IMR-90 (cell line): Measurements from ENCODE around the gene AHCTF1. TPM values are rescaled to one million over a fixed set of nuclear protein-coding genes. Genes with fewer than 3 reads are reported as not detected.

Experiments
- ATAC-seq: fragments of 200-7000 bp; cut with Tn5 transposase; 2 replicates; pipeline ENCODE4 v1.9.1; 2020; ENCODE audit warnings: low read depth, mild to moderate bottlenecking, moderate library complexity
- BruUV-seq: library from RNA; stranded (reverse); fragments of 400-500 nt; replicated peaks from 2 replicates; lab custom pipeline; 2021; lab: Mats Ljungman, UMichigan
- CTCF ChIA-PET: fragments of 300-600 bp; formaldehyde crosslinking; extraction: SDS; loops from one replicate; lab custom pipeline; 2021; ENCODE audit warnings: antibody characterized with exemption; lab: Yijun Ruan, JAX
- POLR2A ChIA-PET: fragments of 300-600 bp; sonication (Branson Sonifier 250); formaldehyde crosslinking; loops from one replicate; lab custom pipeline; 2022; ENCODE audit warnings: antibody characterized with exemption; ENCODE audit not compliant: unreplicated experiment; lab: Charles Lee
- DNase-seq: peaks from one replicate; pipeline ENCODE4 v3.0.0; 2013
- H2AFZ ChIP-seq: replicated peaks from 2 replicates; pipeline ENCODE3; 2013; ENCODE audit warnings: low read length, mild to moderate bottlenecking; ENCODE audit not compliant: poor library complexity
- H2AK5ac ChIP-seq: 2 replicates; pipeline ENCODE4 v1.6.1; 2013; ENCODE audit warnings: low read depth, low read length, inconsistent platforms
- H2AK9ac ChIP-seq: replicated peaks from 2 replicates; pipeline ENCODE3; 2013; ENCODE audit warnings: mild to moderate bottlenecking, low read depth, low read length, moderate library complexity; ENCODE audit not compliant: poor library complexity
- H2BK120ac ChIP-seq: 2 replicates; pipeline ENCODE4 v1.6.1; 2013; ENCODE audit warnings: low read depth, low read length, inconsistent platforms
- H2BK15ac ChIP-seq: 3 replicates; pipeline ENCODE4 v1.6.1; 2013; ENCODE audit warnings: low read depth, low read length, inconsistent platforms
- H2BK20ac ChIP-seq: 2 replicates; pipeline ENCODE4 v1.6.1; 2013; ENCODE audit warnings: low read depth, mild to moderate bottlenecking, inconsistent platforms, low read length, moderate library complexity
- H2BK5ac ChIP-seq: 2 replicates; pipeline ENCODE4 v1.6.1; 2013; ENCODE audit warnings: mild to moderate bottlenecking, low read depth, low read length, inconsistent platforms; ENCODE audit not compliant: poor library complexity, severe bottlenecking
- H3K14ac ChIP-seq: replicated peaks from 2 replicates; pipeline ENCODE4 v1.6.1; 2013; ENCODE audit warnings: low read depth, low read length, inconsistent platforms
- H3K18ac ChIP-seq: 2 replicates; pipeline ENCODE4 v1.6.1; 2013; ENCODE audit warnings: low read depth, low read length, control low read depth
- H3K23ac ChIP-seq: 2 replicates; pipeline ENCODE4 v1.6.1; 2013; ENCODE audit warnings: low read depth, low read length, inconsistent platforms
- H3K27ac ChIP-seq: 2 replicates; pipeline ENCODE4 v1.5.1; 2013; ENCODE audit warnings: mild to moderate bottlenecking, control low read depth, low read length; ENCODE audit not compliant: insufficient read depth
- H3K27me3 ChIP-seq: 2 replicates; pipeline ENCODE4 v1.6.1; 2013; ENCODE audit warnings: low read length; ENCODE audit not compliant: control insufficient read depth, insufficient read depth
- H3K36me3 ChIP-seq: 2 replicates; pipeline ENCODE4 v1.6.1; 2013; ENCODE audit warnings: low read length, mixed read lengths; ENCODE audit not compliant: control insufficient read depth, insufficient read depth
- H3K4ac ChIP-seq: 2 replicates; pipeline ENCODE4 v1.6.1; 2013; ENCODE audit warnings: low read depth, low read length, inconsistent platforms
- H3K4me1 ChIP-seq: 2 replicates; pipeline ENCODE4 v1.6.1; 2013; ENCODE audit warnings: low read length, mixed read lengths; ENCODE audit not compliant: control insufficient read depth, insufficient read depth
- H3K4me2 ChIP-seq: 2 replicates; pipeline ENCODE4 v1.6.1; 2013; ENCODE audit warnings: low read depth, mild to moderate bottlenecking, control low read depth, low read length, moderate library complexity
- H3K4me3 ChIP-seq: 2 replicates; pipeline ENCODE4 v1.5.1; 2013; ENCODE audit warnings: low read depth, mild to moderate bottlenecking, control low read depth, low read length, moderate library complexity; ENCODE audit not compliant: insufficient read depth
- H3K56ac ChIP-seq: 2 replicates; pipeline ENCODE4 v1.6.1; 2013; ENCODE audit warnings: low read length, inconsistent platforms; ENCODE audit not compliant: insufficient read depth; ENCODE audit errors: extremely low read depth
- H3K79me1 ChIP-seq, 2 experiments: 2 replicates each; pipeline ENCODE4 v1.6.1; 2013; ENCODE audit warnings: low read length in 2 of 2, inconsistent platforms in 1 of 2, low read depth in 1 of 2
- H3K9ac ChIP-seq: 2 replicates; pipeline ENCODE4 v1.6.1; 2013; ENCODE audit warnings: low read depth, low read length, control low read depth
- H3K9me1 ChIP-seq: 2 replicates; pipeline ENCODE4 v1.6.1; 2013; ENCODE audit warnings: low read length, inconsistent platforms; ENCODE audit not compliant: insufficient read depth
- H3K9me3 ChIP-seq: 2 replicates; pipeline ENCODE4 v1.6.1; 2013; ENCODE audit warnings: low read length; ENCODE audit not compliant: control insufficient read depth, insufficient read depth
- H4K20me1 ChIP-seq: 2 replicates; pipeline ENCODE4 v1.6.1; 2013; ENCODE audit warnings: low read length, inconsistent platforms; ENCODE audit not compliant: insufficient read depth
- H4K5ac ChIP-seq: 2 replicates; pipeline ENCODE4 v1.6.1; 2013; ENCODE audit warnings: mild to moderate bottlenecking, low read depth, low read length, control low read depth
- H4K8ac ChIP-seq, 2 experiments: 2 replicates each; pipeline ENCODE4 v1.6.1; 2013; ENCODE audit warnings: low read depth in 2 of 2, low read length in 2 of 2, control low read depth in 1 of 2, inconsistent platforms in 1 of 2
- H4K91ac ChIP-seq: 2 replicates; pipeline ENCODE4 v1.6.1; 2013; ENCODE audit warnings: low read depth, low read length, inconsistent platforms; ENCODE audit not compliant: insufficient read depth
- BHLHE40 ChIP-seq: fragments of 150-350 bp; IDR thresholded peaks from 2 replicates; pipeline ENCODE4 v1.6.1; 2016; ENCODE audit warnings: mild to moderate bottlenecking, low read depth, low read length
- CEBPB ChIP-seq: IDR thresholded peaks from 2 replicates; pipeline ENCODE4 v1.6.1; 2012; ENCODE audit warnings: low read depth, low read length, improper control_type of control experiment
- FOS ChIP-seq: fragments of 150-350 bp; IDR thresholded peaks from 2 replicates; pipeline ENCODE4 v1.6.1; 2016; ENCODE audit warnings: low read depth, low read length
- MAFK ChIP-seq: IDR thresholded peaks from 2 replicates; pipeline ENCODE4 v1.6.1; 2012; ENCODE audit warnings: low read depth, low read length, improper control_type of control experiment
- MAZ ChIP-seq: IDR thresholded peaks from 2 replicates; pipeline ENCODE4 v1.6.1; 2012; ENCODE audit warnings: low read depth, mild to moderate bottlenecking, low read length, improper control_type of control experiment, moderate library complexity, borderline replicate concordance
- MXI1 ChIP-seq: IDR thresholded peaks from 2 replicates; pipeline ENCODE4 v1.6.1; 2012; ENCODE audit warnings: low read depth, mild to moderate bottlenecking, low read length, moderate library complexity, borderline replicate concordance
- NFE2L2 ChIP-seq: fragments of 150-350 bp; IDR thresholded peaks from 2 replicates; pipeline ENCODE4 v1.6.1; 2016; ENCODE audit warnings: low read depth, mild to moderate bottlenecking, low read length
- RAD21 ChIP-seq: IDR thresholded peaks from 2 replicates; pipeline ENCODE4 v1.6.1; 2012; ENCODE audit warnings: low read length, improper control_type of control experiment
- RCOR1 ChIP-seq: IDR thresholded peaks from 2 replicates; pipeline ENCODE4 v1.6.1; 2012; ENCODE audit warnings: mild to moderate bottlenecking, low read length, improper control_type of control experiment; ENCODE audit not compliant: insufficient replicate concordance
- WGBS, 2 experiments: methylation state at CpG; one replicate each; pipeline versions ENCODE4 v1.1.5 to v1.1.7; 2013; ENCODE audit warnings: missing lambda C conversion rate in 2 of 2; ENCODE audit not compliant: insufficient read length in 1 of 2; ENCODE audit errors: extremely low coverage in 2 of 2; 5-methylcytosine and 5-hydroxymethylcytosine counted together
- dilution Hi-C: fragments of 300-500 bp; cut with HindIII; formaldehyde crosslinking; loops from one replicate; pipeline ENCODE4 v1.14.3; 2018; ENCODE audit warnings: low sequenced_read_pairs; ENCODE audit not compliant: unreplicated experiment
- in situ Hi-C: fragments of 300-500 bp; cut with MboI; formaldehyde crosslinking; loops from 3 replicates; pipeline ENCODE4 v1.14.3; 2019; ENCODE audit warnings: low sequenced_read_pairs, inconsistent platforms, mixed read lengths
- intact Hi-C: fragments of 100-400 bp; cut with micrococcal nuclease; formaldehyde crosslinking; loops from 2 replicates; pipeline ENCODE4 v1.10.0; 2022
- polyA plus RNA-seq, 3 experiments: library from polyadenylated mRNA; depleted of rRNA; stranded (reverse); fragments of >200 nt; gene quantifications; 2 replicates each; pipeline ENCODE4 v1.2.3, GENCODE V29; 2012; ENCODE audit warnings: low replicate concordance in 1 of 3
- total RNA-seq: library from RNA; depleted of rRNA; stranded (reverse); fragments of >200 nt; gene quantifications from 2 replicates; pipeline ENCODE4 v1.2.3, GENCODE V29; 2012
- TF ChIP-seq, protein P1 (sequence below): fragments of 150-350 bp; IDR thresholded peaks from 2 replicates; pipeline ENCODE4 v1.6.1; 2017; ENCODE audit warnings: mild to moderate bottlenecking, antibody characterized with exemption, low read length, low read depth
- TF ChIP-seq, protein P2 (sequence below): fragments of 150-350 bp; IDR thresholded peaks from 2 replicates; pipeline ENCODE4 v1.6.1; 2016; ENCODE audit warnings: low read depth, mild to moderate bottlenecking, low read length, moderate library complexity, borderline replicate concordance
- TF ChIP-seq, protein P3 (sequence below): conservative IDR thresholded peaks from 2 replicates; pipeline ENCODE4 v1.5.1; 2012; ENCODE audit warnings: mild to moderate bottlenecking, low read depth, low read length, improper control_type of control experiment

The AHCTF1 gene
- total and polyA plus RNA-seq, 2 of the 4 experiments (the other 2 are of a cell fraction) = 8.9 to 29.0 TPM

DNA sequence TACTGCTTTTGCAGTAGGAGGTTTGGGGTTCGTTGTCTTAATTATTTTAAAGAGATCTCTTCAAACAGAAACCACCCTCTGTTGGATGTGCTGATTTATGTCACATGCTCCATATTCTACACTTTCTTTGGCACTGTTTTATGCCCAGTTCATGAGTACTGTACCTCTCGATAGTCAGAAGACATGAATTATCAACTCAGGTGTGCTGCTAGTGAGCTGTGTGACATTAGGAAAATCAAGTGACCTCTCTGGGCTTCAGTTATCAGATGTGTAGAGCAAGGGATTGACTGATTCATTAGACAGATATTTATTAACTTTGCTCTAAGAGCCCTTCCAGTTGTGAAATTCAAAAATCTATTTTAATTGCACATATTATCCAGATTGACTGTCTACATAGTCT is 2.1 kb upstream of the AHCTF1 start:
- Histone ChIP-seq H2BK5ac (no peak overlapping the region), H2AFZ (no peak overlapping the region), H2BK120ac (no peak overlapping the region), H3K18ac (no peak overlapping the region), H3K79me1 (no peaks in the 10 kb centered on the region; a peak in 3 of 4 replicates), H2BK20ac (no peak overlapping the region), H3K4me2 (no peak overlapping the region), H3K14ac (no peak overlapping the region), H4K91ac (no peak overlapping the region), H4K8ac (no peak overlapping the region), H4K20me1 (peaks cover 20% of the 10 kb centered on the region), H2AK5ac (no peak overlapping the region), H2AK9ac (no peak overlapping the region), H2BK15ac (no peak overlapping the region), H3K36me3 (peaks cover 1% of the 10 kb centered on the region; the same call in 1 of the 2 replicates), H3K56ac (no peak overlapping the region), H3K27ac (no peak overlapping the region), H3K4me3 (no peak overlapping the region), H3K4ac (no peak overlapping the region), H3K9ac (no peak overlapping the region), H3K4me1 (no peaks in the 10 kb centered on the region), H3K9me1 (no peaks in the 10 kb centered on the region), H3K9me3 (no peaks in the 10 kb centered on the region), H3K27me3 (no peaks in the 10 kb centered on the region), H3K23ac (no peak overlapping the region), H4K5ac (no peak overlapping the region)
- ATAC-seq = no peak
- dilution Hi-C loops = no loop called here
- CTCF ChIA-PET = no interaction called here
- TF ChIP-seq, protein P1, sequence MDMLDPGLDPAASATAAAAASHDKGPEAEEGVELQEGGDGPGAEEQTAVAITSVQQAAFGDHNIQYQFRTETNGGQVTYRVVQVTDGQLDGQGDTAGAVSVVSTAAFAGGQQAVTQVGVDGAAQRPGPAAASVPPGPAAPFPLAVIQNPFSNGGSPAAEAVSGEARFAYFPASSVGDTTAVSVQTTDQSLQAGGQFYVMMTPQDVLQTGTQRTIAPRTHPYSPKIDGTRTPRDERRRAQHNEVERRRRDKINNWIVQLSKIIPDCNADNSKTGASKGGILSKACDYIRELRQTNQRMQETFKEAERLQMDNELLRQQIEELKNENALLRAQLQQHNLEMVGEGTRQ = no peak
- TF ChIP-seq, protein P2, sequence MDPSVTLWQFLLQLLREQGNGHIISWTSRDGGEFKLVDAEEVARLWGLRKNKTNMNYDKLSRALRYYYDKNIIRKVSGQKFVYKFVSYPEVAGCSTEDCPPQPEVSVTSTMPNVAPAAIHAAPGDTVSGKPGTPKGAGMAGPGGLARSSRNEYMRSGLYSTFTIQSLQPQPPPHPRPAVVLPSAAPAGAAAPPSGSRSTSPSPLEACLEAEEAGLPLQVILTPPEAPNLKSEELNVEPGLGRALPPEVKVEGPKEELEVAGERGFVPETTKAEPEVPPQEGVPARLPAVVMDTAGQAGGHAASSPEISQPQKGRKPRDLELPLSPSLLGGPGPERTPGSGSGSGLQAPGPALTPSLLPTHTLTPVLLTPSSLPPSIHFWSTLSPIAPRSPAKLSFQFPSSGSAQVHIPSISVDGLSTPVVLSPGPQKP = no peak
- TF ChIP-seq BHLHE40 = no peak
- TF ChIP-seq RCOR1 = no peak
- TF ChIP-seq MAFK = no peak
- no peak for TF ChIP-seq FOS
- no peak for TF ChIP-seq NFE2L2
- TF ChIP-seq RAD21 = no peak
- TF ChIP-seq MXI1 = no peak
- no peak for TF ChIP-seq CEBPB
- TF ChIP-seq, protein P3, sequence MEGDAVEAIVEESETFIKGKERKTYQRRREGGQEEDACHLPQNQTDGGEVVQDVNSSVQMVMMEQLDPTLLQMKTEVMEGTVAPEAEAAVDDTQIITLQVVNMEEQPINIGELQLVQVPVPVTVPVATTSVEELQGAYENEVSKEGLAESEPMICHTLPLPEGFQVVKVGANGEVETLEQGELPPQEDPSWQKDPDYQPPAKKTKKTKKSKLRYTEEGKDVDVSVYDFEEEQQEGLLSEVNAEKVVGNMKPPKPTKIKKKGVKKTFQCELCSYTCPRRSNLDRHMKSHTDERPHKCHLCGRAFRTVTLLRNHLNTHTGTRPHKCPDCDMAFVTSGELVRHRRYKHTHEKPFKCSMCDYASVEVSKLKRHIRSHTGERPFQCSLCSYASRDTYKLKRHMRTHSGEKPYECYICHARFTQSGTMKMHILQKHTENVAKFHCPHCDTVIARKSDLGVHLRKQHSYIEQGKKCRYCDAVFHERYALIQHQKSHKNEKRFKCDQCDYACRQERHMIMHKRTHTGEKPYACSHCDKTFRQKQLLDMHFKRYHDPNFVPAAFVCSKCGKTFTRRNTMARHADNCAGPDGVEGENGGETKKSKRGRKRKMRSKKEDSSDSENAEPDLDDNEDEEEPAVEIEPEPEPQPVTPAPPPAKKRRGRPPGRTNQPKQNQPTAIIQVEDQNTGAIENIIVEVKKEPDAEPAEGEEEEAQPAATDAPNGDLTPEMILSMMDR = no peak
- TF ChIP-seq MAZ = no peak
- intact Hi-C loops = loop anchor here (2.0 kb wide), 1 partner anchor 143 kb away; no protein-coding TSS in a partner anchor
- no TSS peak for BruUV-seq
- in situ Hi-C loops = no loop called here
- no CpG with 5 or more reads among the region's 2 CpGs for WGBS, 2 experiments
- POLR2A ChIA-PET = no interaction called here
- DNase-seq = no peak
